ENCODE measurements around the gene ACP1. TPM values are rescaled to one million over a fixed set of nuclear protein-coding genes. Genes with fewer than 3 reads are reported as not detected.

ACP1 gene
- total RNA-seq, 1 donor, result 88.3 TPM

- no peak for TF ChIP-seq CTCF (IDR thresholded peaks at IDR 0.05; ENCODE audit: insufficient read depth, low read length)
- DNase-seq (ENCODE audit: low read depth), result no peak
- no peak overlapping the region for H3K4me3 ChIP-seq (ENCODE audit: low read depth, low read length)
Measured at GRCh38 chr2:260507-261161, 4.1 kb upstream of the ACP1 start.

- TF ChIP-seq CTCF (IDR thresholded peaks at IDR 0.05; ENCODE audit: insufficient read depth, low read length), result no peak
- no peak for DNase-seq (ENCODE audit: low read depth)
- H3K4me3 ChIP-seq (ENCODE audit: low read depth, low read length), result no peak overlapping the region
Measured at GRCh38 chr2:262117-262516, 2.6 kb upstream of the ACP1 start.

GRCh38 chr2:263022-263738, 1.6 kb upstream of the ACP1 start:
- TF ChIP-seq CTCF (IDR thresholded peaks at IDR 0.05; ENCODE audit: insufficient read depth, low read length), result no peak
- no peak for DNase-seq (ENCODE audit: low read depth)
- H3K4me3 ChIP-seq (ENCODE audit: low read depth, low read length), result peak overlapping the region; percentile 98

GRCh38 chr2:263774-264492, 814 bp upstream of the ACP1 start, which contains the start of gene SH3YL1:
TSS of gene SH3YL1 (minus strand) at chr2:264032. CDS start at chr2:263984, 48 bp downstream.
- no peak for TF ChIP-seq CTCF (IDR thresholded peaks at IDR 0.05; ENCODE audit: insufficient read depth, low read length)
- H3K4me3 ChIP-seq (ENCODE audit: low read depth, low read length), result peak within 1 kb of the TSS; percentile 98
- DNase-seq (ENCODE audit: low read depth), result peak; percentile 11

- no peak overlapping the region for H3K4me3 ChIP-seq (ENCODE audit: low read depth, low read length)
- TF ChIP-seq CTCF (IDR thresholded peaks at IDR 0.05; ENCODE audit: insufficient read depth, low read length), result no peak
- DNase-seq (ENCODE audit: low read depth), result no peak
Measured at GRCh38 chr2:268323-268722, 3.6 kb downstream of the ACP1 start.

- H3K4me3 ChIP-seq (ENCODE audit: low read depth, low read length), result no peak overlapping the region
- no peak for TF ChIP-seq CTCF (IDR thresholded peaks at IDR 0.05; ENCODE audit: insufficient read depth, low read length)
- DNase-seq (ENCODE audit: low read depth), result no peak
Measured at GRCh38 chr2:269356-270030, 4.7 kb downstream of the ACP1 start.
